Fibroblast of lung (primary cell): ENCODE data around the gene MED15. TPM values are rescaled to one million over a fixed set of nuclear protein-coding genes. Genes with fewer than 3 reads are reported as not detected.
A peak's percentile ranks its signal among the peaks of the same experiment; 100 is the strongest.

ENCODE experiments used
- DNase-seq, 2 donors: peaks; one replicate each; pipeline versions ENCODE4 v3.0.0 to v3.0.0-alpha.2; 2010; ENCODE audit warnings: low read depth in 2 of 2
- H2AFZ ChIP-seq: 2 replicates; pipeline ENCODE4 v1.5.1; 2012; ENCODE audit warnings: low read length, control low read depth, inconsistent platforms
- H3K27ac ChIP-seq: 2 replicates; pipeline ENCODE4 v1.5.1; 2011; ENCODE audit warnings: low read length, control low read depth; ENCODE audit not compliant: insufficient read depth
- H3K27me3 ChIP-seq: 2 replicates; pipeline ENCODE4 v1.5.1; 2011; ENCODE audit warnings: mild to moderate bottlenecking, low read length; ENCODE audit not compliant: control insufficient read depth, insufficient read depth
- H3K36me3 ChIP-seq: 2 replicates; pipeline ENCODE4 v1.5.1; 2011; ENCODE audit warnings: low read length; ENCODE audit not compliant: control insufficient read depth, insufficient read depth
- H3K4me1 ChIP-seq: 2 replicates; pipeline ENCODE4 v1.5.1; 2011; ENCODE audit warnings: low read length; ENCODE audit not compliant: control insufficient read depth, insufficient read depth; ENCODE audit errors: extremely low read depth
- H3K4me2 ChIP-seq: 2 replicates; pipeline ENCODE4 v1.5.1; 2011; ENCODE audit warnings: low read length, control low read depth; ENCODE audit not compliant: insufficient read depth; ENCODE audit errors: extremely low read depth
- H3K4me3 ChIP-seq, 4 experiments: fragments of 200-600 bp in 1 of 4; sonication (generic) in 1 of 4; replicated peaks in 1 of 4; 2 replicates each; pipeline ENCODE4 v1.5.1; 2011 to 2016; ENCODE audit warnings: low read length in 4 of 4, low read depth in 3 of 4, mild to moderate bottlenecking in 3 of 4, control low read depth in 2 of 4, inconsistent platforms in 1 of 4, mixed read lengths in 1 of 4; ENCODE audit not compliant: insufficient read depth in 1 of 4; ENCODE audit errors: control extremely low read depth in 1 of 4
- H3K79me2 ChIP-seq: 2 replicates; pipeline ENCODE4 v1.5.1; 2012; ENCODE audit warnings: mild to moderate bottlenecking, low read length, inconsistent platforms; ENCODE audit not compliant: control insufficient read depth, insufficient read depth
- H3K9ac ChIP-seq: 2 replicates; pipeline ENCODE4 v1.5.1; 2011; ENCODE audit warnings: mild to moderate bottlenecking, low read length, control low read depth; ENCODE audit not compliant: insufficient read depth
- H3K9me3 ChIP-seq: 2 replicates; pipeline ENCODE4 v1.5.1; 2012; ENCODE audit warnings: low read depth, low read length; ENCODE audit not compliant: control insufficient read depth, insufficient read depth
- H4K20me1 ChIP-seq: 2 replicates; pipeline ENCODE4 v1.5.1; 2011; ENCODE audit warnings: low read length; ENCODE audit not compliant: control insufficient read depth, insufficient read depth; ENCODE audit errors: extremely low read depth
- EZH2 ChIP-seq: IDR thresholded peaks from 2 replicates; pipeline ENCODE4 v1.5.1; 2012; ENCODE audit warnings: low read length, control low read depth, mild to moderate bottlenecking; ENCODE audit errors: missing control alignments
- polyA minus RNA-seq: library from RNA; depleted of rRNA, polyadenylated mRNA; stranded (reverse); fragments of >200 nt; gene quantifications from 2 replicates; pipeline ENCODE4 v1.2.3, GENCODE V29; 2011; ENCODE audit warnings: low replicate concordance
- polyA plus RNA-seq, 2 donors: library from polyadenylated mRNA; depleted of rRNA in 1 of 2; stranded (reverse) in 1 of 2; unstranded in 1 of 2; fragments of >200 nt; gene quantifications; 2 replicates each; pipeline ENCODE4 v1.2.1, GENCODE V29; 2011 to 2012; ENCODE audit warnings: missing spikeins in 1 of 2
- total RNA-seq: library from RNA; depleted of rRNA; stranded (reverse); fragments of >200 nt; gene quantifications from 2 replicates; pipeline ENCODE4 v1.2.1, GENCODE V29; 2014
- TF ChIP-seq, protein P1 (sequence below), 2 donors: IDR thresholded peaks in 1 of 2; conservative IDR thresholded peaks in 1 of 2; 1 replicate in 1 of 2; 2 replicates in 1 of 2; pipeline ENCODE4 v1.5.1; 2011 to 2012; ENCODE audit warnings: low read length in 2 of 2, control low read depth in 1 of 2, inconsistent platforms in 1 of 2, low read depth in 1 of 2, mild to moderate bottlenecking in 1 of 2

Gene MED15
- total RNA-seq, result 15.7 and 28.6 TPM in 2 replicates
- 28.6 and 37.9 TPM in 2 replicates for polyA plus RNA-seq
- 56.0 and 61.8 TPM in 2 replicates for polyA plus RNA-seq (2012)
- polyA minus RNA-seq, result 108 and 110 TPM in 2 replicates

- peak; percentile 85 to 88 for DNase-seq
- no peaks in the 10 kb centered on the region for H3K27me3 ChIP-seq
- peak within 1 kb of the TSS; percentile 97 for H3K9ac ChIP-seq
- peaks cover 14% of the 10 kb centered on the region for H3K4me1 ChIP-seq
- peak within 1 kb of the TSS; percentile 97 for H3K27ac ChIP-seq
- H2AFZ ChIP-seq, result peak within 1 kb of the TSS; percentile 60
- peak within 1 kb of the TSS; percentile 87 for H3K4me2 ChIP-seq
- peaks cover 2% of the 10 kb centered on the region for H3K36me3 ChIP-seq
- H4K20me1 ChIP-seq, result no peaks in the 10 kb centered on the region
- H3K79me2 ChIP-seq, result peaks cover 47% of the 10 kb centered on the region
- peak within 1 kb of the TSS; percentile 52 to 95 (median 75) for H3K4me3 ChIP-seq
- H3K9me3 ChIP-seq, result no peaks in the 10 kb centered on the region
- no peak for TF ChIP-seq EZH2
- TF ChIP-seq, protein P1, sequence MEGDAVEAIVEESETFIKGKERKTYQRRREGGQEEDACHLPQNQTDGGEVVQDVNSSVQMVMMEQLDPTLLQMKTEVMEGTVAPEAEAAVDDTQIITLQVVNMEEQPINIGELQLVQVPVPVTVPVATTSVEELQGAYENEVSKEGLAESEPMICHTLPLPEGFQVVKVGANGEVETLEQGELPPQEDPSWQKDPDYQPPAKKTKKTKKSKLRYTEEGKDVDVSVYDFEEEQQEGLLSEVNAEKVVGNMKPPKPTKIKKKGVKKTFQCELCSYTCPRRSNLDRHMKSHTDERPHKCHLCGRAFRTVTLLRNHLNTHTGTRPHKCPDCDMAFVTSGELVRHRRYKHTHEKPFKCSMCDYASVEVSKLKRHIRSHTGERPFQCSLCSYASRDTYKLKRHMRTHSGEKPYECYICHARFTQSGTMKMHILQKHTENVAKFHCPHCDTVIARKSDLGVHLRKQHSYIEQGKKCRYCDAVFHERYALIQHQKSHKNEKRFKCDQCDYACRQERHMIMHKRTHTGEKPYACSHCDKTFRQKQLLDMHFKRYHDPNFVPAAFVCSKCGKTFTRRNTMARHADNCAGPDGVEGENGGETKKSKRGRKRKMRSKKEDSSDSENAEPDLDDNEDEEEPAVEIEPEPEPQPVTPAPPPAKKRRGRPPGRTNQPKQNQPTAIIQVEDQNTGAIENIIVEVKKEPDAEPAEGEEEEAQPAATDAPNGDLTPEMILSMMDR (conservative IDR thresholded peaks at IDR 0.05 in 1 of 2, IDR thresholded peaks at IDR 0.05 in 1 of 2; ENCODE audit: low read depth in 1 of 2, low read length in 2 of 2), result no peak
Observed at GRCh38 chr22:20507253-20508066, at the start of gene MED15. Gene MED15, plus strand, starts transcription at chr22:20507610. Its CDS starts 69 bp downstream, at chr22:20507679.

- Histone ChIP-seq H2AFZ (no peak overlapping the region), H3K4me1 (no peaks in the 10 kb centered on the region), H3K27me3 (no peaks in the 10 kb centered on the region), H4K20me1 (no peaks in the 10 kb centered on the region), H3K4me2 (no peak overlapping the region), H3K9me3 (no peaks in the 10 kb centered on the region), H3K36me3 (no peaks in the 10 kb centered on the region), H3K27ac (no peak overlapping the region), H3K79me2 (no peaks in the 10 kb centered on the region), H3K4me3 (no peak overlapping the region), H3K9ac (no peak overlapping the region)
- TF ChIP-seq, protein P1 (conservative IDR thresholded peaks at IDR 0.05 in 1 of 2, IDR thresholded peaks at IDR 0.05 in 1 of 2; ENCODE audit: low read depth in 1 of 2, low read length in 2 of 2), result no peak
- no peak for DNase-seq
Observed at GRCh38 chr22:20458530-20459151, 48.8 kb upstream of the MED15 start.

DNA sequence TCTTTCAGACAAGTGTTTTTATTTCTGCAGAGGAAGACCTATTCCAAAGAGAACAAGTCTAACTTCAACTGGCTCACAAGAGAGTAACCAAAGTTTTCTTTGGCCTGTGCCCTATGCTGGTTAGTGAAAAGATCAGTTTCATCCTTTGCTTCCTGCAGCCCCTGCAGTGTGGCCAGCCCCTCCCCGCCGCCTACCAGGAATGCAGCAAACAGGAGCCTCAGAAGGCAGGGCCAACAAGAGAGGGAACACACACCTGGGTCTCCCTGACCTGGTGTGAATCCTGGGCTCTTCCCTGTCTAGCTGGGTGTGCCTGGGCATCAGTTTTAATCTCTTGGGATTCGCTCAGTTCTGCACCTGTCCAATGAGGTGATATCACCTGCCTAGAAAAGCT, 48.3 kb upstream of the MED15 start:
- Histone ChIP-seq H2AFZ (no peak overlapping the region), H3K27me3 (no peaks in the 10 kb centered on the region), H3K4me3 (no peak overlapping the region), H3K4me2 (no peak overlapping the region), H3K4me1 (no peaks in the 10 kb centered on the region), H3K79me2 (no peaks in the 10 kb centered on the region), H3K27ac (no peak overlapping the region), H3K36me3 (peaks cover 3% of the 10 kb centered on the region), H3K9ac (no peak overlapping the region), H4K20me1 (no peaks in the 10 kb centered on the region), H3K9me3 (no peaks in the 10 kb centered on the region)
- DNase-seq, result no peak
- no peak for TF ChIP-seq EZH2
- TF ChIP-seq, protein P1 (conservative IDR thresholded peaks at IDR 0.05 in 1 of 2, IDR thresholded peaks at IDR 0.05 in 1 of 2; ENCODE audit: low read depth in 1 of 2, low read length in 2 of 2), result no peak
